Sigmoid colon (tissue), 4 donors: ENCODE results near the gene RAG2.

ENCODE experiments used
- POLR2A ChIP-seq, 2 donors: fragments of 450-650 bp; IDR thresholded peaks; one replicate each; pipeline ENCODE4 v1.6.1; 2016; ENCODE audit warnings: antibody characterized with exemption in 2 of 2, mild to moderate bottlenecking in 2 of 2, moderate library complexity in 2 of 2
- POLR2AphosphoS5 ChIP-seq, 4 donors: sonication (generic); formaldehyde crosslinking; IDR thresholded peaks; one replicate each; pipeline ENCODE4 v1.6.1; 2017; ENCODE audit warnings: antibody characterized with exemption in 4 of 4
- TF ChIP-seq, protein P1 (sequence below), 4 experiments: fragments of 450-650 bp in 3 of 4; fragments of 200-600 bp in 1 of 4; IDR thresholded peaks; one replicate each; pipeline ENCODE4 v1.5.1; 2016 to 2019; ENCODE audit warnings: antibody characterized with exemption in 4 of 4, mild to moderate bottlenecking in 3 of 4, moderate library complexity in 2 of 4

DNA sequence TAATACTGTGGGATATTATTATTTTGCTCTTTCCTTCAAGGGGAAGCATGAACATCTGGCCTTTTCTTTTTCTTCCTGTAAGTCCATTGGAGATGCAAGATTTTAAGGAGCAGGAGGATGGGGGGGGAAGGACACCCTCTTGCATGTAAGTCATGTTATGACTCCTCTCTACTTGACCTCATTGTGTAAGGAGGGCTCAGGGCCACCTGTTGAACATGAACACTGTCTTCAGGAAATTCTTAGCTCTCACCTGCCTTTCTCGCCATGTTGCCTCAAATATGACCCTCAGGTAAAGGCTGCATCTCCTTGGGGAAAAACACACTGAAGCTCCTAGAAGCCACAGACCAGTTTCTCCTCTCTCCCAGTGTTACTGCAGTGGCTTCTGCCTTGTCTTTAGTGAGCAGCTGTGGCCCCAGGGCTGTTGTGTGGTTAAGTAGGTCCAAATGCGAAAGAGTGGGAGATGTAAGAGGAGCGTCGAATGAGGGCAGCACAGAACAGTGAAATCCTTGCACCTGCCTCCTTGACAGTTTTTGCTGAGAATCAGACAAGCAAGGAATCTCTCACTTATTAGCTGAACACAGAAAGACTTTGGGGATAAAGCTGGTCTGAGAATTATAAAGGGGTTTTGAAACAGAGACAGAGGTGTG lies 31.5 kb downstream of the RAG2 start:
- TF ChIP-seq, protein P1, sequence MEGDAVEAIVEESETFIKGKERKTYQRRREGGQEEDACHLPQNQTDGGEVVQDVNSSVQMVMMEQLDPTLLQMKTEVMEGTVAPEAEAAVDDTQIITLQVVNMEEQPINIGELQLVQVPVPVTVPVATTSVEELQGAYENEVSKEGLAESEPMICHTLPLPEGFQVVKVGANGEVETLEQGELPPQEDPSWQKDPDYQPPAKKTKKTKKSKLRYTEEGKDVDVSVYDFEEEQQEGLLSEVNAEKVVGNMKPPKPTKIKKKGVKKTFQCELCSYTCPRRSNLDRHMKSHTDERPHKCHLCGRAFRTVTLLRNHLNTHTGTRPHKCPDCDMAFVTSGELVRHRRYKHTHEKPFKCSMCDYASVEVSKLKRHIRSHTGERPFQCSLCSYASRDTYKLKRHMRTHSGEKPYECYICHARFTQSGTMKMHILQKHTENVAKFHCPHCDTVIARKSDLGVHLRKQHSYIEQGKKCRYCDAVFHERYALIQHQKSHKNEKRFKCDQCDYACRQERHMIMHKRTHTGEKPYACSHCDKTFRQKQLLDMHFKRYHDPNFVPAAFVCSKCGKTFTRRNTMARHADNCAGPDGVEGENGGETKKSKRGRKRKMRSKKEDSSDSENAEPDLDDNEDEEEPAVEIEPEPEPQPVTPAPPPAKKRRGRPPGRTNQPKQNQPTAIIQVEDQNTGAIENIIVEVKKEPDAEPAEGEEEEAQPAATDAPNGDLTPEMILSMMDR (IDR thresholded peaks at IDR 0.05): no peak
- TF ChIP-seq POLR2A (IDR thresholded peaks at IDR 0.05): no peak
- TF ChIP-seq POLR2AphosphoS5 (IDR thresholded peaks at IDR 0.05): no peak
